HG03342 (cell line): ENCODE results near the gene CCDC93.

ENCODE experiments used
- ATAC-seq: cut with Tn5 transposase; IDR thresholded peaks from one replicate; pipeline ENCODE4 v1.9.1; 2021; ENCODE audit warnings: mild to moderate bottlenecking, moderate library complexity; ENCODE audit not compliant: unreplicated experiment

The CCDC93 gene

GRCh38 chr2:117994729-117995128 lies 19.1 kb downstream of the CCDC93 start:
- no peak for ATAC-seq

DNA sequence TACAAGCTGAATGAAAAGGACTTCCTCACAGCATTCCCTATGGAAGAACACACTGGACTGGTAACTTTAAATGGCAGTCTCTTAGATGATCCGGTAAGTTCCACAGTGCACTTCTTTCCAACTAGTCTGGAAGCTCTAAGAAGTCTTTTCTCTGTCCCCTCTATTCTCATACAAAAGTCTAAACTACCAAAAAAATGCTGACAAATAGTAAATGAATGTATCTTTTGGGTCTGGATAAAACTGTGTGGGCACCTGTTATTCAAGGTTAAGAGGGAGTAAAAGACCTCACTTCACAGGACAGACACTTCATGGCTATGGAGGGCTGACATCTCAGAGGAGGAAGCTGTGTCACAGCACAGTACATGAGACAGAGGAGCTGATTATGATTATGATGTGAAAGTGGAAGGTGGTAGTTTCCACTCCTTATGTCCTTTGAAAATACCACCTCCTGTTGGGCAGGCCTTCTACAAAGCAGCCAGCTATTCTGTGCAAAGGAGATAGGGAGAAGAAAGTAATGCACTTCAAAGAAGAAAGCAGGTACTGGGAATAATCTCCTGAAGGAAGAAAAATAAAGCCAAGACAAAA lies 23.9 kb downstream of the CCDC93 start:
- no peak for ATAC-seq

DNA sequence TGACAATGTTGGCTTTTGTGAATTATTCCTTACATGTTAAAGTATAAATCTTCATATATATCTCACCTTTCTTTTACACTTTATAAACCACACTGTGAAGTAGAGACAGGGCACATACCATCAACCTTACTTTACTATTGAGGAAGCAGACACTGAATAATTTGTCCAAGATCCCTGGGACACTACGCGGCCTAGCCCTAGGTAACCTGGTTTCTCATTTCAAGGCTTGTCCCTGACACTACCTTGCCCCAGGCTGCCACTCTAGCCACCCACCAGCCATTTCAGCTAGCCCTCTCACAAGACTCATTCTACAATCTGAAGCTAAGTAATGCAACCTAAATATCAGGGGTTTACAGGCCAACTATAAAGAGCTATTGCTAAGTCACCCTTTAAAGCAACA lies 26.7 kb downstream of the CCDC93 start:
- no peak for ATAC-seq

DNA sequence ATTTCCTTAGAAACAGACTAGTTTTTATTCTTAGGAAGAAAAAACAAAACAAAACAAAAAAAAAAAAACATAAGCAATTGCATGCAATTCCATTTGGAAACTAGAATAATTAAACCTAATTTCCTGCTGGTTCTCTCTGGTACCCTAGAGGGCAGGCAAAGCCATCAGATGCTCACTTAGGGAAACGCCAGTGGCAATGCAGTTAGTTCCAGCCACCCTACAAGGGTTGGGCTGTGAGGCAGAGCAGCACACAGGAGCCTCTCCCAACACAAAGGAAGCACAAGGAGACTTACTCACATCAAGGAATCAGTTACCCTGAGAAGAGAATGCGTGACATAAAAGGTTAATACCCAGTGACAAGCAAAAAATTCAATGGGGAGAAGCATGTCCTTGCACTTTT lies 28.8 kb downstream of the CCDC93 start:
- ATAC-seq: no peak

- no peak for ATAC-seq
Observed at GRCh38 chr2:117984208-117984607, 29.7 kb downstream of the CCDC93 start.

GRCh38 chr2:117983040-117983439 lies 30.8 kb downstream of the CCDC93 start:
- no peak for ATAC-seq

- no peak for ATAC-seq
Observed at GRCh38 chr2:117982376-117983033, 31.4 kb downstream of the CCDC93 start.

DNA sequence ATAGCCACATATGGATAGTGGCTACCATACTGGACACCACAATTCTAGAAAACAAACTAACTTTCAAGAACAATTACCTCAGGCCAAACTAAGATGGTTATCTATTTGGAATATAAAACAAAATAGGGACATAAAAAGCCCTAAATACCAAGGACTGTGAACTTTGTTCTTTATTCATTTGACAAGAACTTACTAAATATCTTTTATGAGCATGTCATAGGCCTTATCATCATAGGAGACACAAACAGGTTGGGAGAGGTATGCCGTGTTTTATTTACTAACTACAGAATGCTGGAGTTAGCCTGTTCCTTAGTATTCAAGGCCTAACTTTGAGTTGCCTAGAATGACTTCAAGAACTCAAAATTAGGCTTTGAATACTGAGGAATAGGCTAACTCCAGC lies 32.1 kb downstream of the CCDC93 start:
- ATAC-seq: no peak

- ATAC-seq: no peak
Observed at GRCh38 chr2:117980783-117981676, 32.8 kb downstream of the CCDC93 start.

DNA sequence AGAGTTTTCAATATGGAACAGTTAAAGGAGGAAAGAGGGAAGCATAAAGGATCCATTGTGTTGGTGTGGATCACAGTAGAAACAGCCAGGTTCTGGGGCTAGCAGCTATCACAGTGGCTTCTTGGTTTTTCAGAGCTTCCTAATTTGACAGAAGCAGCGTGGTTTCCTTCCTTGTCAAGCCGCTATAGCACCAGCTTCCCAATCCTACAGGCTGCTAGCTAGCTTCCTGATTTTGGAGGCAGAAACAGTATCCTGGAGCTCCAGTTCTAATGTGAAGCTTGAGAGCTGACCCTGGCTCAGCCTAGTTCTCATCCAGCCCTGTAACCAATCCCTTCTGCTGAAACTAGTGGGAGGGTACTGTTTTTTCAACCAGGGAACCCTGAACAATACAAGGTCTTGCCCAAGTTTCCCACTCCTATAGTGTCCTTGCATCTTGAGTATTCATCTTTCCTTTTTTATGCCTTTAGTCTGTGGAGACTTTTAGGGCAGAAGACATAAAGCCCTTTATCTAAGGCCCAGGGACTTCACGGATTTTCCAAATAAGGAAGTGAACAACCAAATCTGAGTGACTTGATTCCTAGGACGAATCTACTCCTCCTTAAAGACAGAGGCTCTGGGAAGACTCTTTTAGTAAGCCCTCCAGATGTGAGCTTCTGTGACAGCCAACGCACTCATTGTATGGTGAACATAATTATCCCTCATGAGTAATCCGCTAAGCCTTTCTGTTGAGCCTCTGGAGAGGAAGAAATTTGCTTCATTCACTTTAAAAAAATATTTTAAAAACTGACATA lies 33.8 kb downstream of the CCDC93 start:
- ATAC-seq: no peak

GRCh38 chr2:117977696-117978095 lies 36.2 kb downstream of the CCDC93 start:
- ATAC-seq: no peak

DNA sequence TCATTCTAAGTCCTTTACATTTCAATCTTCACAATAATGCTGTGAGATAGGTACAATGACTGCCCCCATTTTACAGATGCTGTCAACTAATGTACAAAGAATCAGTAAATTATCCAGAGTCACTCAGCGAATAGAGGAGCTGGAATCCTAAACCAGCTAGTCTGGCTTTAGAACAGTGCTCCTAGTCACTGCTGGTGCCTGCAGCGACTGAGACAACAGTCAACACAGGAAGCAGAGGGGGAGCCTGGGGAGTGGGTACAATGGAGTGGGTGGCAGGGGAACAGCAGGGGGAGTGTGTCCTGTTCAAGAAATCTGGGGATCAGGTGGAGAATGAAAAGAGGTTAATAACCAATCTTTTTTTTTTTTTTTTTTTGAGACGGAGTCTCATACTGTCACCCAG lies 37.3 kb downstream of the CCDC93 start:
- ATAC-seq: no peak

GRCh38 chr2:117973498-117974082 lies 40.3 kb downstream of the CCDC93 start:
- ATAC-seq: no peak

- ATAC-seq: no peak
Observed at GRCh38 chr2:117972476-117973123, 41.3 kb downstream of the CCDC93 start.

GRCh38 chr2:117968722-117969121 lies 45.1 kb downstream of the CCDC93 start:
- ATAC-seq: no peak

DNA sequence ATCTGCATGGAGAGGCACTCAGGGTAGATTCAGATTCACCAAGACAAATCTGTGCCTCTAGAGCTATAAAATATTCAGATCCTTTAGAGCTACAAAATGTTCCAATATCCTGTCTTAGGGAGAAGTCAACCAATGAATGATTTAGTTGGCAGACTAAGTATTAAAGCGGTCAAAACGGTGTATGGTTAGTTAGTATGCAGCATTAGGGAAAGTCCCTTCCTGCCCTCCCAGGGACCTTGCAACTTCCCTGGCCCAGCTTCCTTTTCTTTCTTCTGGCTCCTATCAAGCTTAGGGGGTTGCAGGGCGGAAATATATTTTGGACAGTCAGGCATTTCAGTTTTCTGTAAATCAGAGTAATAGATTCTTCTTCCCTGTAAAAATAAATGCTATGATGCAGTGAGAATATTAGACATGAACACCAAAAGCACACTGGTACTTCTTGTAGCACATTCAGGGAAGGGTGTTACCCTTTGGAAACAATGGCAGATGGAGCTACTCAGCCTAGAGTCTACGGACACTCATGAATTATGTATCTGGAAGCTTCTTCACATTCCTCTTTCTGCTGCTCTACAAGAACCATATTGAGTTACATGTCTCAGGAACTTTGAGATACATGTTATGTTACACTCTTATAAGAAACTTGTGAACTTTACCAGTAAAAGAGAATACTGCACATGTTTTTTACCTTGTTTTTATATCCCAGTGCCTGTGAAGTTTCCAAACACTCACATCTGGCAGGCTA lies 45.7 kb downstream of the CCDC93 start:
- ATAC-seq: no peak

- ATAC-seq: no peak
Observed at GRCh38 chr2:117963446-117963845, 50.4 kb downstream of the CCDC93 start.

DNA sequence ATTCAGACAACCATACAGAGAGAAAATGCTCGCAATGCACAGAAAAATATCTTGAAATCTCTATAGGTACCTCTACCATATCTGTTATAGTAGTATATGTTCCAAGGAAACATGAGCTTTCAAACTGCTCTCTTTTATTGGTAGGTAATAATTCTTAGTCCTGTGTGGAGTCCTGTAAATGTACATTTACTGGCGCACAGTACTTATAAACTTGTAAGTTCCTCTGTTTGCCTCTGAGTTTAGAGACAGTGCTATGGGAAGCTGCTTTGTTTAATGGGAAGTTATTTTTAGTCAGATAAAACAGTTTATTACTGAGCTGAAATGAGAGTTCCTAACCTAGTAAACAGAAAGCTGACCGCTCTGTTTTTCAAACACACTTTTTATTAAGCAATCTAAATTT lies 52.7 kb downstream of the CCDC93 start:
- no peak for ATAC-seq

GRCh38 chr2:117960231-117960630 lies 53.6 kb downstream of the CCDC93 start:
- no peak for ATAC-seq

GRCh38 chr2:117958186-117958585 lies 55.7 kb downstream of the CCDC93 start:
- no peak for ATAC-seq
